Measurements from ENCODE around the gene NCOA7.

GRCh38 chr6:125945378-125946141 lies 154.8 kb downstream of the NCOA7 start:
- TF ChIP-seq EP300 (IDR thresholded peaks at IDR 0.05; ENCODE audit: low read depth) (no peak), CTCF (IDR thresholded peaks at IDR 0.05) (no peak), POLR2AphosphoS5 (IDR thresholded peaks at IDR 0.05) (no peak)
